ENCODE results near the gene ANK3. TPM values are rescaled to one million over a fixed set of nuclear protein-coding genes. Genes with fewer than 3 reads are reported as not detected.

ANK3 gene
- total RNA-seq (10 to 100 TPM; 58.5 to 71.2 TPM), total RNA-seq (83.7 to 111 reads per million in 2 donors)

DNA sequence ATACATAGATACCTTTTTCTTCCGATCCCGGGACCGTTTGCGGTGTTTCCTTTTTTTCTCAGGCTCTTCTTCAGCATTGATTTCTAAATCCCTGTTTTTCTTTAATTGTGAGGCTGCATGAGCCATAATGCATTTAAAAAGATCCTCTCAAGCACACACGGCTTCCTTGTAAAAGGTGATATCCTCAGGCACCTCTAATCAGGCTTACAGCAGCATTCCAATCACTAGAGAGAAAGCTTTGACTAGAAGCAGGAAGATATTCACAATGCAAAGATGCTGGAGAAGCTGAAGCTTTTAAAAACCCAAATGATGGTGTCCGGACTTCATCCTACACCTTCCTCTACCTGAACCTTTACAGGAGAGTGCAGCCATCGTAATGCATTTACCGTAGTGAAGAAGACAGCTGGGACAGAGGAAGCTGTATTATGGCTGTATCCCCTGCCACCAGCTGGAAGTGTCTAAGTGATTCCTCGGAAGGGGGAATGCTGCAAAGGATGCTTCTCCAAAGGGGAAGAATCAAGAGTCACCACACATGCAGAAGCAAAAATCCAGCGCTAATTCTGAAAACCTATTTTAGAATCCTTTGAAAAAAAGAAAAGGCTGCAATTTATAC is at the start of gene ANK3:
Gene ANK3, minus strand, starts transcription at position 463 of the 613 bp plus-strand sequence. Its CDS starts 337 bp downstream, at position 126.
- peaks cover 22% of the 10 kb centered on the region for H3K4me1 Mint-ChIP-seq
- peaks cover 2% of the 10 kb centered on the region for H3K36me3 Mint-ChIP-seq (ENCODE audit: low read depth)
- DNase-seq (no peak), ATAC-seq (no peak)
- H3K4me3 Mint-ChIP-seq = no peak within 1 kb of the TSS
- no peaks in the 10 kb centered on the region for H3K9me3 ChIP-seq (ENCODE audit: control insufficient read depth, low read length, poor library complexity, severe bottlenecking)
- no peak within 1 kb of the TSS for H3K27ac Mint-ChIP-seq
- no peaks in the 10 kb centered on the region for H3K27me3 Mint-ChIP-seq

DNA sequence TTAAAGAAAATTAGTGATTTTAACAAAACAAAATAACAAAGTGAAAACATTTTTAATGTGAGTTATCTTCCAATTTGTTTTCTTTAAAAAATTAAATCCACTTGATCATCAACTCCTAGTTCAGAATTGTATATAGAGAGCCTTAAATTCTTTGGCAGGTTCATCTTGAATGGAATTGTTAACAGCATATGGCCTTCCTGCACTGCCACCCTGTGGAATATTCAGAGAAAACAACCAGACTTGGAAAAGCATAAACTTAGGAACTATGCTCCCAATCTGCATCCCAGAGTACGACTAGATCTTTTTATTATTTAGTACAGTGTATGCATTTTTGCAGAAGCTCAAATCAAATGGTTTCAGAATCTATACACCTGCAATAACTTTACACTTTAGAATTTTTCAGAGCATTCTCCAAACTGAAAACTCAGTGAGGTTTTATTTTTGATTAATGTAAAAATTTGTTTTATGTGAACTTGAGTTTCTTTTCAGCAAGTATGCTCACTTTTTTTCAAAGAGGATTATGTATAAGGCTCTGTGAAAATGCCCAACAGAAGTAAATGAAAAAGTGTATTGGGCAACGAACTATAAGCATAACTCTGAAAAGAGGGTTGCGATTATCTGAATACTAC is 44.9 kb upstream of the ANK3 start:
- Mint-ChIP-seq H3K36me3 (ENCODE audit: low read depth) (peaks cover 2% of the 10 kb centered on the region), H3K4me1 (peaks cover 21% of the 10 kb centered on the region), H3K27ac (no peak overlapping the region), H3K27me3 (no peaks in the 10 kb centered on the region), H3K4me3 (no peak overlapping the region)
- H3K9me3 ChIP-seq (ENCODE audit: control insufficient read depth, low read length, poor library complexity, severe bottlenecking) = no peaks in the 10 kb centered on the region
- DNase-seq (no peak), ATAC-seq (no peak)

GRCh38 chr10:60433684-60434083 is 44.0 kb upstream of the ANK3 start:
- Mint-ChIP-seq H3K4me1 (peaks cover 23% of the 10 kb centered on the region), H3K4me3 (no peak overlapping the region), H3K36me3 (ENCODE audit: low read depth) (peaks cover 4% of the 10 kb centered on the region), H3K27me3 (no peaks in the 10 kb centered on the region), H3K27ac (peak overlapping the region; percentile 68)
- no peaks in the 10 kb centered on the region for H3K9me3 ChIP-seq (ENCODE audit: control insufficient read depth, low read length, poor library complexity, severe bottlenecking)
- ATAC-seq (no peak), DNase-seq (no peak)

DNA sequence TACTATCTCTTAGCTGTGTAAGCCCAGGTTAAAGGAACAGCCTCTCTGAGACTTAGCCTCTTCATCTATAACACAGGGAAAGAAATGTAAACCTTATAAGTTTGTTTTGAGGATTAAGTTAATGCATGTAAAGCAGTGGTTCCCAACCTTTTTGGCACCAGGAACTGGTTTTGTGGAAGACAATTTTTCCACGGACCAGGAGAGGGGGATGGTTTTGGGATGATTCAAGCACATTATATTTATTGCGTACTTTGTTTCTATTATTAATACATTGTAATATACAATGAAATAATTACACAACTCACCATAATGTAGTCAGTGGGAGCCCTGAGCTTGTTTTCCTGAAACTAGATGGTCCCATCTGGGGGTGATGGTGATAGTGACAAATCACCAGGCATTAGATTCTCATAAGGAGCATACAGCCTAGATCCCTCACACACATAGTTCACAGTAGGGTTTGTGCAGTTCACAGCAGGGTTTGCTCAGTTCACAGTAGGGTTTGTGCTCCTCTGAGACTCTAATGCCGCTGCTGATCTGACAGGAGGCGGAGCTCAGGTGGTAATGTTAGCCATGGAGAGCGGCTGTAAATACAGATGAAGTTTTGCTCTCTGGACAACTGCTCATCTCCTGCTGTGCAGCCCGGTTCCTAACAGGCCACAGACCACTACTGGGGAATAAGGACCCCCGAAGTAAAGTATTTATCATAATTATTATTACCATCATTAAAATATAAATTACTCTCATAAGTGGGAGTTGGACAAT is 41.3 kb upstream of the ANK3 start:
- peaks cover 27% of the 10 kb centered on the region for H3K4me1 Mint-ChIP-seq
- no peaks in the 10 kb centered on the region for H3K27me3 Mint-ChIP-seq
- ATAC-seq (no peak), DNase-seq (no peak)
- H3K4me3 Mint-ChIP-seq = no peak overlapping the region
- no peak overlapping the region for H3K27ac Mint-ChIP-seq
- H3K9me3 ChIP-seq (ENCODE audit: control insufficient read depth, low read length, poor library complexity, severe bottlenecking) = no peaks in the 10 kb centered on the region
- H3K36me3 Mint-ChIP-seq (ENCODE audit: low read depth) = peaks cover 4% of the 10 kb centered on the region

DNA sequence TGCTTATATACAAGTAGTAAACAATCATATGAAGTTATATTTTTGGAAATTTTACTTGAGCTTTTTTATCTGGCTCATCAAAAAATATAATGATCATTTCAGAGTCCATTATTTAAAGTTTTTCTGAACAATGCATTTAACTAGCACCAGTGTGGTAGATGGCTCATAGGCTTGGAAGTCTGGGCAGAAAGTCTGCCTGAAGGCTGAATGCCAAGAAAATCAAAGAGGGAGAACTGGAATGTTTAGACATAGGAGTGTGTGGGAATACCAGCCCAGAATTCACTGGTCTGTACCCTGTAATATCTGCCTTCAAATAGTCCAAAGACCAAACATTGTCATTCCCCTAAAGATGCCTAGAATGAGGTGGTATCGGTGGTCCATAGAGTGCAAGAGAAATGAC is 40.3 kb upstream of the ANK3 start:
- H3K27ac Mint-ChIP-seq = no peak overlapping the region
- ATAC-seq = no peak
- H3K4me3 Mint-ChIP-seq = no peak overlapping the region

GRCh38 chr10:60429084-60429849 is 39.6 kb upstream of the ANK3 start:
- Mint-ChIP-seq H3K4me3 (no peak overlapping the region), H3K4me1 (peaks cover 31% of the 10 kb centered on the region), H3K27ac (no peak overlapping the region), H3K27me3 (no peaks in the 10 kb centered on the region), H3K36me3 (ENCODE audit: low read depth) (peaks cover 4% of the 10 kb centered on the region)
- no peaks in the 10 kb centered on the region for H3K9me3 ChIP-seq (ENCODE audit: control insufficient read depth, low read length, poor library complexity, severe bottlenecking)
- DNase-seq = no peak
- ATAC-seq = no peak

More for the DNA sequence above, 40.3 kb upstream of the ANK3 start:
- no peak for DNase-seq
- no peaks in the 10 kb centered on the region for H3K27me3 Mint-ChIP-seq
- H3K36me3 Mint-ChIP-seq (ENCODE audit: low read depth) = peaks cover 4% of the 10 kb centered on the region
- peaks cover 29% of the 10 kb centered on the region for H3K4me1 Mint-ChIP-seq
- no peaks in the 10 kb centered on the region for H3K9me3 ChIP-seq (ENCODE audit: control insufficient read depth, low read length, poor library complexity, severe bottlenecking)

DNA sequence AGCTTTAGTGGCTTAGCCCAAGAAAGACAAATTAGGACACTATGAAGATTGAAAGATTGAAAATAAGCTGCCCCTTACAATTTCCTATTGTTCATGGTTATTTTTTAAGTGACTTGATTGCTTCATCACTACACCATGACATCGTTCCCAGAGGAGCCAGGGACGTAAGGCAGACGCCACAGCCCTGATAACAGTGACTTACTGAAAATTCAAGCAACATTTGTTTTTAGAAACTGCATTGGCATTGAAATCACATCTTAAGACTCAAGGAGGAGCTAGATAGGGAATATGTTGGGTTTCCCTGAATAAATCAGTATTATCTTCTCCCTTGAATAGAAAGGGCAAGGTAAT is 38.7 kb upstream of the ANK3 start:
- no peak for ATAC-seq
- H3K27me3 Mint-ChIP-seq = no peaks in the 10 kb centered on the region
- no peak overlapping the region for H3K27ac Mint-ChIP-seq
- peaks cover 28% of the 10 kb centered on the region for H3K4me1 Mint-ChIP-seq
- no peaks in the 10 kb centered on the region for H3K9me3 ChIP-seq (ENCODE audit: control insufficient read depth, low read length, poor library complexity, severe bottlenecking)
- peaks cover 4% of the 10 kb centered on the region for H3K36me3 Mint-ChIP-seq (ENCODE audit: low read depth)
- DNase-seq = no peak
- H3K4me3 Mint-ChIP-seq = no peak overlapping the region

DNA sequence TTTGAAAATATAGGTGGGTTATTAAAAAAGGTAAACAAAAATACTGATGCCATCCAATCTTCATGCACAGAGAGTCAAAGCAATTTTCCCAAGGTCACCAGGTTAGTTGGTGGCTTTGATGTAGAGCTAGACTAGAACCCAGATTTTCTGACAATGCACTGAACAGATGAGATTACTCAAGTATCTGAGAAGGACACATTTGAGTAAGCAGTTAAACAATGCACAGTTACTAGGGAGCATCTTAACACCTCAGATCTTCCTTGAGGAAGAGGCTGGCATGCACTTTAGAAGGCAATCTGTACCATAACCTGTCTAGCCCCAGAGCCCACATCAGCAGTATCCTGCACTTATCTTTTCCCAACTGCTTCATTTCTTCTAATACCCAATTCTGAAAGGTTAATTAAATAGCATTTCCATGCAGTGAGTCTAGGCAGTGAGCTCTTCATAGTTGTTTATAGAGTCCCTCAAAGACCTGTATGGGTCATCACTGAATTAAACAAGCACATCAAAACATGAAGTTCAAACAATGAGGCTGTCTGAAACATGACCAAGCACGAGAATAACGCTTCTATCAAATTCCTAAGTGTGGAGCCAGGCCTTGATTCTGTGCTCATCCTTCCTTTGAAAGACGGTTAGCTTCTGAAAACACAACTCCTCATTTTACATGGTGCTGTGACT is 38.2 kb upstream of the ANK3 start:
- Mint-ChIP-seq H3K27ac (no peak overlapping the region), H3K4me3 (no peak overlapping the region), H3K27me3 (no peaks in the 10 kb centered on the region), H3K36me3 (ENCODE audit: low read depth) (peaks cover 4% of the 10 kb centered on the region), H3K4me1 (peaks cover 28% of the 10 kb centered on the region)
- no peak for ATAC-seq
- no peaks in the 10 kb centered on the region for H3K9me3 ChIP-seq (ENCODE audit: control insufficient read depth, low read length, poor library complexity, severe bottlenecking)
- DNase-seq = no peak

GRCh38 chr10:60427148-60427547 is 37.5 kb upstream of the ANK3 start:
- no peak overlapping the region for H3K4me3 Mint-ChIP-seq
- H3K9me3 ChIP-seq (ENCODE audit: control insufficient read depth, low read length, poor library complexity, severe bottlenecking) = no peaks in the 10 kb centered on the region
- H3K27me3 Mint-ChIP-seq = no peaks in the 10 kb centered on the region
- ATAC-seq (no peak), DNase-seq (no peak)
- H3K27ac Mint-ChIP-seq = no peak overlapping the region
- peaks cover 25% of the 10 kb centered on the region for H3K4me1 Mint-ChIP-seq
- peaks cover 4% of the 10 kb centered on the region for H3K36me3 Mint-ChIP-seq (ENCODE audit: low read depth)

GRCh38 chr10:60426425-60426824 is 36.8 kb upstream of the ANK3 start:
- peaks cover 2% of the 10 kb centered on the region for H3K36me3 Mint-ChIP-seq (ENCODE audit: low read depth)
- no peak overlapping the region for H3K4me3 Mint-ChIP-seq
- H3K9me3 ChIP-seq (ENCODE audit: control insufficient read depth, low read length, poor library complexity, severe bottlenecking) = no peaks in the 10 kb centered on the region
- no peak for ATAC-seq
- no peaks in the 10 kb centered on the region for H3K27me3 Mint-ChIP-seq
- no peak overlapping the region for H3K27ac Mint-ChIP-seq
- no peak for DNase-seq
- H3K4me1 Mint-ChIP-seq = peaks cover 20% of the 10 kb centered on the region

GRCh38 chr10:60425392-60426110 is 35.9 kb upstream of the ANK3 start:
- Mint-ChIP-seq H3K4me1 (peaks cover 20% of the 10 kb centered on the region), H3K4me3 (no peak overlapping the region), H3K27ac (no peak overlapping the region), H3K27me3 (no peaks in the 10 kb centered on the region), H3K36me3 (ENCODE audit: low read depth) (peaks cover 2% of the 10 kb centered on the region)
- ATAC-seq (no peak), DNase-seq (no peak)
- H3K9me3 ChIP-seq (ENCODE audit: control insufficient read depth, low read length, poor library complexity, severe bottlenecking) = no peaks in the 10 kb centered on the region

GRCh38 chr10:60424971-60425370 is 35.3 kb upstream of the ANK3 start:
- no peak overlapping the region for H3K27ac Mint-ChIP-seq
- ATAC-seq (no peak), DNase-seq (no peak)
- H3K9me3 ChIP-seq (ENCODE audit: control insufficient read depth, low read length, poor library complexity, severe bottlenecking) = no peaks in the 10 kb centered on the region
- peaks cover 16% of the 10 kb centered on the region for H3K4me1 Mint-ChIP-seq
- H3K27me3 Mint-ChIP-seq = no peaks in the 10 kb centered on the region
- no peak overlapping the region for H3K4me3 Mint-ChIP-seq
- peaks cover 2% of the 10 kb centered on the region for H3K36me3 Mint-ChIP-seq (ENCODE audit: low read depth)

Measured in T-helper 17 cell (primary cell).